Putamen (tissue), 1 donor: ENCODE results near the gene C1S.
A peak's percentile ranks its signal among the peaks of the same experiment; 100 is the strongest.
"Not testable (repeated sequence)": the region's sequence is repeated elsewhere in the genome, so short reads cannot be mapped to it uniquely, and the experiment has no call there.

Experiments used
- DNase-seq: peaks from one replicate; pipeline ENCODE4 v3.0.0-alpha.2; 2016; ENCODE audit warnings: low spot score

C1S gene

DNA sequence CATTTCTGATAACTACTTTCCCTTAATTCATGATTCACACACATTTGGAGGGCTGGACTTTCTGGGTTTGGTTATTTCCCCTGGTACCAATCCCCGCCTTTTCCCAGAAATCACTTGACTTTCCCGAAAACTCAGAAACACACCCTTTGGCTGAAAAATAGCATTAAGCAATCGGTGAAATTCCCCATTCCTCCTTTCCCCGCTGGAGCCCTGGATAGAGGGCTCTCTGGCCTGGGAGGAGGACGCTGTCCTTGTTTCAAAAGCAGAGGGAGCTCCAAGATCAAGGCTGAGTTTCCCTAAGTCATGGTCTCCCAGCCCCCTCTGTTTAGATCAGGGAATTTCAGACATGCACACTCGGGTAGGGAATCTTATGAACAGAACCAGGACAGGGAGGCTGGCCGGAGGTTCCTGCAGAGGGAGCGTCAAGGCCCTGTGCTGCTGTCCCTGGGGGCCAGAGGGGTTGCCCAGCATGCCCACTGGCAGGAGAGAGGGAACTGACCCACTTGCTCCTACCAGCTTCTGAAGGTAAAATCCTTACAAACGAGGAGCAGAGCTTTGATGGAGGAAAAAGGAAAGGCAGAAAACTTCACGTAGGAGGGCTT, at the start of gene C1S:
Gene C1S, plus strand, starts transcription at position 366 of the 602 bp plus-strand sequence. CDS start 1,195 bp downstream, outside the sequence.
- peak; percentile 13 for DNase-seq

DNA sequence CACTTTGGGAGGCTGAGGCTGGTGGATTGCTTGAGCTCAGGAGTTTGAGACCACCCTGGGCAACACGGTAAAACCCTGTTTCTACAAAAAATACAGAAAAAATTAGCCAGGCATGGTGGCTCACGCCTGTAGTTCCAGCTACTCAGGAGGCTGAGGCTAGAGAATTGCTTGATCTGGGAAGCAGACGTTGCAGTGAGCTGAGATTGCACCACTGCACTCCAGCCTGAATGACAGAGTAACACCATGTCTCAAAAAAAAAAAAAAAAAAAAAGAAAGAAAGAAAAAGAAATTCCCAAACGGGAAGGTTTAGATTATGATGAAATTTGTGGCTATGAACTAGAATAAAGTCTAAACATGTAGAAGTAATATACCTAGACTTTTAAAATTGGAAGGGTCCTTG, 49.1 kb upstream of the C1S start:
- DNase-seq: not testable (repeated sequence)

DNA sequence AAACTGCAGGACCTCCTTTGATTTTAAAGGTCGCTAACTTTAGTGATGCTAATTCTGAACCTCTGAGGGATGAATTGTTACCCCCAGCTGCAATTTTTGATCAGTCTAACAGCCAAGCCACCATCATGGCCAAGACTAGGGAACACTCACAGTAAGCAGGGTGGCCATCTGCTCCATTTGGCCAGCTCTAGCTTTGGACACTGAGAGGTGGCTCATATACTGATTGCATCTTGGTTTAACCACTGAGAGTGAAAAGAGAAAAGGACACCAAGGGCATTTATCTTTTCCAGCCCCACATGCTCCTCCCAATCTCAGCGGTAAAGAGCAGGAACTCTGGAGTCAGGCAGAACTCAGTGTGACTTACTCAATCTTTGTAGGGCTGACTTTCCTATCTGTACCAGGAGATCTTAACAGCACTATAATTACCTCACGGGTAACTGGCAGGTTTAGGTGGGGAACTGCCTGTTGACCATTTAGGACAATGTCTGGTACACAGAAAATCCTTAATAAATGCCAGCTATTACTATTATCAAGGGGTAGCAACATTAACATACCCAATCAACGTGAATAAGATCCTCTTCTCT, 48.4 kb upstream of the C1S start:
- no peak for DNase-seq

GRCh38 chr12:7013101-7013500, 47.4 kb upstream of the C1S start:
- DNase-seq: no peak

- DNase-seq: no peak
These were observed 44.8 kb upstream of the C1S start for GRCh38 chr12:7015555-7016370.

GRCh38 chr12:7016958-7017571, 43.5 kb upstream of the C1S start:
- DNase-seq: no peak

- DNase-seq: no peak
These were observed 42.6 kb upstream of the C1S start for GRCh38 chr12:7017870-7018349.

- DNase-seq: peak; percentile 96
These were observed 42.0 kb upstream of the C1S start, which contains the start of gene LPCAT3 for GRCh38 chr12:7018350-7019042. TSS of gene LPCAT3 (minus strand) at chr12:7018476. CDS start at chr12:7018424, 52 bp downstream.

- no peak for DNase-seq
These were observed 41.4 kb upstream of the C1S start for GRCh38 chr12:7019043-7019569.

- no peak for DNase-seq
These were observed 38.6 kb upstream of the C1S start for GRCh38 chr12:7021956-7022355.

- DNase-seq: no peak
These were observed 37.4 kb upstream of the C1S start for GRCh38 chr12:7023114-7023513.

DNA sequence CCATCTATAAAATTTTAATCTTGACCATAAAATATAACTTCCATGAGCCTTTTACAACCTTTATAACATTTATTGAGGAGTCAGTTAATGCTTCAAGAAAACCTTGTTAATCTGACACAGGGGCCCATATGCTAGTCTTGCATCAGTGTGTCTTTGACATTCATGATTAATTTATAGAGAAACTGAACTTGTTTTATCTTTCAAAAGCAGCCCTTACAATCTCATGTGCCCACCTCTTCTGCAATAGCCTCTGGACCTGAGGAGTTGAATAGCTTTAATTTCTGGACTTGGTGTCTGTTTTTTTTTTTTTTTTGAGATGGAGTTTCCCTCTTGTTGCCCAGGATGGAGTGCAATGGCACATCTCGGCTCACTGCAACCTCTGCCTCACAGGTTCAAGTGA, 33.7 kb upstream of the C1S start:
- no peak for DNase-seq

DNA sequence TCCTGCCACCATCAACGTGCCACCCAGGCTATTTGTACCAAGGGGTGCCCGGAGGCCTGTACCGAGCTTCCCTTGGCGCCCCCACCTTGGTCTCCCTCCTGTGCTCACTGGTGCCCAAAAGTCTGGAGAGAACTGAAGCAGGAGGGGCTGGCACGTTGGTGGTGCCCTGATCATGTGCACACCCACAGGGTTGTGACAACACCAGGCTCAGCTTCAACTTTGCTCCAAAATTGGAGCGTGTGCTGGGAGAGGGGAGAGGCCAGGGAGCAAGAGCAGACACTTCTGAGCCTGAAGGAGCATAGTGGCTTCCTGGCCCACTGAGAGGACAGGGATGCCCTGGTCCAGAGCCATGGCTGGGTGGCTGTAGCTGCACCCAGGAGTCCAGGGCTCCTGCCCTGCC, 29.2 kb upstream of the C1S start:
- no peak for DNase-seq

GRCh38 chr12:7032990-7033389, 27.5 kb upstream of the C1S start:
- DNase-seq: no peak

GRCh38 chr12:7034464-7034863, 26.1 kb upstream of the C1S start:
- DNase-seq: no peak

GRCh38 chr12:7035463-7035862, 25.1 kb upstream of the C1S start:
- no peak for DNase-seq

- DNase-seq: not testable (repeated sequence)
These were observed 23.1 kb upstream of the C1S start for GRCh38 chr12:7037411-7037810.

GRCh38 chr12:7038591-7038990, 21.9 kb upstream of the C1S start:
- no peak for DNase-seq

- no peak for DNase-seq
These were observed 21.1 kb upstream of the C1S start for GRCh38 chr12:7039403-7039802.

- DNase-seq: no peak
These were observed 17.7 kb upstream of the C1S start for GRCh38 chr12:7042842-7043241.

GRCh38 chr12:7045913-7046312, 14.6 kb upstream of the C1S start:
- no peak for DNase-seq
